NCI-H2196 (cell line): Measurements from ENCODE around the gene NHS.

Experiments
- DNase-seq: peaks from one replicate; lab custom pipeline; 2025; ENCODE audit not compliant: unreplicated experiment; lab: John Stamatoyannopoulos, UW

The NHS gene

GRCh38 chrX:17374619-17375366, at the start of gene NHS:
NHS (plus strand) TSS chrX:17375200; CDS start chrX:17375758, 558 bp downstream.
- DNase-seq = peak; percentile 67

- DNase-seq = no peak
These were observed 46.2 kb upstream of the NHS start for GRCh38 chrX:17328837-17329236.

- no peak for DNase-seq
These were observed 38.6 kb upstream of the NHS start for GRCh38 chrX:17336377-17336776.

- no peak for DNase-seq
These were observed 19.0 kb upstream of the NHS start for GRCh38 chrX:17355976-17356375.

- no peak for DNase-seq
These were observed 15.5 kb upstream of the NHS start for GRCh38 chrX:17359500-17359899.

- no peak for DNase-seq
These were observed 13.4 kb upstream of the NHS start for GRCh38 chrX:17361620-17362019.

GRCh38 chrX:17368002-17368401, 7.0 kb upstream of the NHS start:
- no peak for DNase-seq

GRCh38 chrX:17369309-17369708, 5.7 kb upstream of the NHS start:
- DNase-seq = no peak

GRCh38 chrX:17370191-17370590, 4.8 kb upstream of the NHS start:
- no peak for DNase-seq

GRCh38 chrX:17372052-17372451, 2.9 kb upstream of the NHS start:
- no peak for DNase-seq

- DNase-seq = no peak
These were observed 1.7 kb upstream of the NHS start for GRCh38 chrX:17373337-17373736.

- DNase-seq = no peak
These were observed 302 bp downstream of the NHS start for GRCh38 chrX:17375367-17375636.

- peak; percentile 4 for DNase-seq
These were observed 834 bp downstream of the NHS start for GRCh38 chrX:17375637-17376430.

GRCh38 chrX:17376431-17377077, 1.6 kb downstream of the NHS start:
- DNase-seq = peak; percentile 13

- peak; percentile 67 for DNase-seq
These were observed 2.2 kb downstream of the NHS start for GRCh38 chrX:17377091-17377717.

GRCh38 chrX:17377795-17378194, 2.8 kb downstream of the NHS start:
- DNase-seq = no peak

- DNase-seq = no peak
These were observed 5.2 kb downstream of the NHS start for GRCh38 chrX:17380221-17380620.

- DNase-seq = no peak
These were observed 15.4 kb downstream of the NHS start for GRCh38 chrX:17390419-17390850.

GRCh38 chrX:17395154-17395553, 20.2 kb downstream of the NHS start:
- DNase-seq = no peak

GRCh38 chrX:17397074-17397473, 22.1 kb downstream of the NHS start:
- no peak for DNase-seq

- DNase-seq = no peak
These were observed 28.2 kb downstream of the NHS start for GRCh38 chrX:17403189-17403691.
